ENCODE data around the gene OPTC.

Gene OPTC

GRCh38 chr1:203492082-203492747 lies 1.7 kb upstream of the OPTC start:
- peaks cover 2% of the 10 kb centered on the region for H3K27me3 Mint-ChIP-seq
- no peak for DNase-seq
- ATAC-seq, result no peak
- no peaks in the 10 kb centered on the region for H3K36me3 Mint-ChIP-seq (ENCODE audit: low read depth)
- no peaks in the 10 kb centered on the region for H3K9me3 Mint-ChIP-seq
- no peaks in the 10 kb centered on the region for H3K4me1 Mint-ChIP-seq
- H3K27ac Mint-ChIP-seq, result no peak overlapping the region
- no peak overlapping the region for H3K4me3 Mint-ChIP-seq

DNA sequence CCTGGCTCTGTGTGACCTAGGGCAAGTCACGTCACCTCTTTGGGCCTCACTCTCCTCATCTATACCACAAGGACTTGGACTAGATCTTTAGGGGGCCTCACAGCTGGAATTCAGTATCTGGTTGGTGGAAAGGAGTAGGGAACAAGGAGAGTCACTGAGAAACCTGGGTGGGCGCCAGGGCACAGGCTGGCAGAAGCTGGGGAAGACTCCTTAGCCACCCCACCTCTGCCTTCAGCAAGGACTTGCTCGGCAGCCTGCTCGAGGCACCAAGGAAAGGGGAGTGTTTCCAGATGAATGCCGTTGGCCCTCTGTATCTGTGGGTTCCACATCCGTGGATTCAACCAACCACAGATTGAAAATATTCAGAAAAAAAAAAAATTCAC lies 1.2 kb upstream of the OPTC start:
- Mint-ChIP-seq H3K4me1 (no peaks in the 10 kb centered on the region), H3K36me3 (ENCODE audit: low read depth) (no peaks in the 10 kb centered on the region), H3K4me3 (no peak overlapping the region), H3K27ac (no peak overlapping the region), H3K27me3 (peaks cover 2% of the 10 kb centered on the region), H3K9me3 (no peaks in the 10 kb centered on the region)
- no peak for ATAC-seq
- no peak for DNase-seq

DNA sequence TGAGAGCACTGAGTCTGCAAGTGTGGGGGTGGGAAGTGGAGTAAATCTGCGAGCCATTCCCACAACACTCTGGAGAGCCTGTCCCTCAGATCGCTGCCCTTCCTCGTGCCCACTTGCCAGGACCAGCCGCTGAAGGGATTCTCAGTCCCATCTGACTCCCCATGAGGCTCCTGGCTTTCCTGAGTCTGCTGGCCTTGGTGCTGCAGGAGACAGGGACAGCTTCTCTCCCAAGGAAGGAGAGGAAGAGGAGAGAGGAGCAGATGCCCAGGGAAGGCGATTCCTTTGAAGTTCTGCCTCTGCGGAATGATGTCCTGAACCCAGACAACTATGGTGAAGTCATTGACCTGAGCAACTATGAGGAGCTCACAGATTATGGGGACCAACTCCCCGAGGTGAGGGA lies 1.9 kb downstream of the OPTC start:
- DNase-seq (no peak), ATAC-seq (no peak)
- H3K4me1 Mint-ChIP-seq, result no peaks in the 10 kb centered on the region
- H3K27ac Mint-ChIP-seq, result no peak overlapping the region
- H3K9me3 Mint-ChIP-seq, result no peaks in the 10 kb centered on the region
- no peak overlapping the region for H3K4me3 Mint-ChIP-seq
- H3K27me3 Mint-ChIP-seq, result peaks cover 2% of the 10 kb centered on the region
- H3K36me3 Mint-ChIP-seq (ENCODE audit: low read depth), result no peaks in the 10 kb centered on the region

- H3K27me3 Mint-ChIP-seq, result no peaks in the 10 kb centered on the region
- no peaks in the 10 kb centered on the region for H3K36me3 Mint-ChIP-seq (ENCODE audit: low read depth)
- DNase-seq (no peak), ATAC-seq (no peak)
- H3K9me3 Mint-ChIP-seq, result no peaks in the 10 kb centered on the region
- H3K4me1 Mint-ChIP-seq, result no peaks in the 10 kb centered on the region
- H3K27ac Mint-ChIP-seq, result no peak overlapping the region
- no peak overlapping the region for H3K4me3 Mint-ChIP-seq
Observed at GRCh38 chr1:203497269-203497777, 3.4 kb downstream of the OPTC start.

- Mint-ChIP-seq H3K4me1 (no peaks in the 10 kb centered on the region), H3K27ac (no peak overlapping the region), H3K36me3 (ENCODE audit: low read depth) (no peaks in the 10 kb centered on the region), H3K27me3 (no peaks in the 10 kb centered on the region), H3K4me3 (no peak overlapping the region), H3K9me3 (no peaks in the 10 kb centered on the region)
- ATAC-seq, result no peak
- no peak for DNase-seq
Observed at GRCh38 chr1:203499643-203500278, 5.8 kb downstream of the OPTC start.

- Mint-ChIP-seq H3K9me3 (no peaks in the 10 kb centered on the region), H3K4me3 (no peak overlapping the region), H3K27ac (no peak overlapping the region), H3K4me1 (no peaks in the 10 kb centered on the region), H3K36me3 (ENCODE audit: low read depth) (no peaks in the 10 kb centered on the region), H3K27me3 (no peaks in the 10 kb centered on the region)
- ATAC-seq, result no peak
- no peak for DNase-seq
Observed at GRCh38 chr1:203500279-203500678, 6.3 kb downstream of the OPTC start.

GRCh38 chr1:203503836-203504235 lies 9.9 kb downstream of the OPTC start:
- ATAC-seq (no peak), DNase-seq (no peak)
- no peaks in the 10 kb centered on the region for H3K27me3 Mint-ChIP-seq
- H3K36me3 Mint-ChIP-seq (ENCODE audit: low read depth), result no peaks in the 10 kb centered on the region
- H3K4me3 Mint-ChIP-seq, result no peak overlapping the region
- H3K9me3 Mint-ChIP-seq, result no peaks in the 10 kb centered on the region
- no peaks in the 10 kb centered on the region for H3K4me1 Mint-ChIP-seq
- H3K27ac Mint-ChIP-seq, result no peak overlapping the region

GRCh38 chr1:203504400-203505250 lies 10.7 kb downstream of the OPTC start:
- Mint-ChIP-seq H3K9me3 (no peaks in the 10 kb centered on the region), H3K27ac (no peak overlapping the region), H3K36me3 (ENCODE audit: low read depth) (no peaks in the 10 kb centered on the region), H3K4me1 (no peaks in the 10 kb centered on the region), H3K27me3 (no peaks in the 10 kb centered on the region), H3K4me3 (no peak overlapping the region)
- ATAC-seq, result peak; percentile 60
- peak; percentile 79 for DNase-seq

GRCh38 chr1:203505526-203506204 lies 11.7 kb downstream of the OPTC start:
- no peak overlapping the region for H3K4me3 Mint-ChIP-seq
- DNase-seq (no peak), ATAC-seq (no peak)
- no peak overlapping the region for H3K27ac Mint-ChIP-seq
- no peaks in the 10 kb centered on the region for H3K9me3 Mint-ChIP-seq
- H3K4me1 Mint-ChIP-seq, result no peaks in the 10 kb centered on the region
- H3K27me3 Mint-ChIP-seq, result no peaks in the 10 kb centered on the region
- H3K36me3 Mint-ChIP-seq (ENCODE audit: low read depth), result no peaks in the 10 kb centered on the region

GRCh38 chr1:203506858-203507626 lies 13.1 kb downstream of the OPTC start:
- H3K27ac Mint-ChIP-seq, result no peak overlapping the region

DNA sequence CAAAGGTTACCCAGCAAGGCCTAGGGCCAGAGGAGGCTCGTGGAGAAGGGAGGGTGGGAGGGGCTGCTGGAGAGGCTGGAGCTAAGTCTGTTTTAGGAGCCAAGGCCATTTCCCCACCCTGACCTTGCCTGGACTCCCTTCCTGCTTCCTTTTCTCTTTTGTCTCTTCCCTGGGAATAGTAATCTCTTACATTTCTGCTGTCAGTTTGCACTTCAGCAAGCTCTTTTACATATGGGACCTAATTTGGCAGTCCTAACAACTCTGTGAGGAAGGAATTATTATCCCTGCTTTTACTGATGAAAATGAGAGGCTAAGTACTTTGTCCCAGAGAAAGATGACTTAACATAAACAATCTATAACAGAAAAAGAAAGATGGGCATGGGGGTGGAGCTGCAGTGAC lies 13.8 kb downstream of the OPTC start:
- no peak overlapping the region for H3K4me3 Mint-ChIP-seq

More at GRCh38 chr1:203506858-203507626, 13.1 kb downstream of the OPTC start:
- no peak overlapping the region for H3K4me3 Mint-ChIP-seq
- H3K4me1 Mint-ChIP-seq, result no peaks in the 10 kb centered on the region
- no peaks in the 10 kb centered on the region for H3K27me3 Mint-ChIP-seq
- ATAC-seq (no peak), DNase-seq (no peak)
- H3K36me3 Mint-ChIP-seq (ENCODE audit: low read depth), result no peaks in the 10 kb centered on the region
- H3K9me3 Mint-ChIP-seq, result no peaks in the 10 kb centered on the region

GRCh38 chr1:203508463-203509073 lies 14.6 kb downstream of the OPTC start:
- Mint-ChIP-seq H3K27ac (no peak overlapping the region), H3K4me3 (no peak overlapping the region), H3K4me1 (peaks cover 14% of the 10 kb centered on the region), H3K36me3 (ENCODE audit: low read depth) (no peaks in the 10 kb centered on the region), H3K9me3 (no peaks in the 10 kb centered on the region), H3K27me3 (no peaks in the 10 kb centered on the region)
- DNase-seq, result no peak
- no peak for ATAC-seq

More for the DNA sequence above, 13.8 kb downstream of the OPTC start:
- DNase-seq (no peak), ATAC-seq (no peak)
- Mint-ChIP-seq H3K4me1 (peaks cover 6% of the 10 kb centered on the region), H3K36me3 (ENCODE audit: low read depth) (no peaks in the 10 kb centered on the region), H3K27ac (no peak overlapping the region), H3K27me3 (no peaks in the 10 kb centered on the region), H3K9me3 (no peaks in the 10 kb centered on the region)

DNA sequence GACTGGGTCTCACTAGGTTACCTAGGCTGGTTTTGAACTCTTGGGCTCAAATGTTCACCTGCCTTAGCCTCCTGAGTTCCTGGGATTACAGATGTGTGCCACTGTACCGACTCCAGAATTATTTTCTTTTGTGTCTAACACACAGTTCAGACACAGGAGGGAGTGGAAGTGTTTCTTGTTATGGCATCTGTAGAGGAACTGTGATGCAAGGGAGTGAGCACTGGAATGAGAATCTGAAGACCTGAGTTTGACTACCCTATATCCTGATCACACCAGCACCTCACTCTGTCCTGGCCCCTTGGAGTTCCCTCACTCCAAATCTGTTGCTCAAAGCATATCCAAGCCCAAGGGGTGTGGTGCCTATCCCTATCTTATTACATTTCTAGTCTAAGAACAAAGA lies 15.2 kb downstream of the OPTC start:
- H3K27ac Mint-ChIP-seq, result no peak overlapping the region

More for the DNA sequence above, 15.2 kb downstream of the OPTC start:
- DNase-seq (no peak), ATAC-seq (no peak)
- no peaks in the 10 kb centered on the region for H3K9me3 Mint-ChIP-seq
- peaks cover 19% of the 10 kb centered on the region for H3K4me1 Mint-ChIP-seq
- H3K36me3 Mint-ChIP-seq (ENCODE audit: low read depth), result no peaks in the 10 kb centered on the region
- no peaks in the 10 kb centered on the region for H3K27me3 Mint-ChIP-seq
- no peak overlapping the region for H3K4me3 Mint-ChIP-seq
